ENCODE measurements around the gene HS3ST1.

GRCh38 chr4:11420327-11420726, 8.4 kb downstream of the HS3ST1 start:
- no peak for TF ChIP-seq CTCF (conservative IDR thresholded peaks at IDR 0.05; ENCODE audit: low read depth, low read length)
- no peak for TF ChIP-seq EZH2 (IDR thresholded peaks at IDR 0.05; ENCODE audit: borderline replicate concordance, low read depth, low read length, poor library complexity, severe bottlenecking)

All from A673 (cell line).